Thyroid gland (tissue), 4 donors: ENCODE measurements around the gene SYNGR3. TPM values are rescaled to one million over a fixed set of nuclear protein-coding genes. Genes with fewer than 3 reads are reported as not detected.

Experiments
- DNase-seq, 2 donors: peaks; one replicate each; pipeline ENCODE4 v3.0.0-alpha.2; 2019
- H3K27ac ChIP-seq, 3 donors: fragments of 200-600 bp; sonication (generic); 1 replicate in 2 of 3; 2 replicates in 1 of 3; pipeline ENCODE4 v1.5.1; 2016 to 2019; ENCODE audit warnings: mild to moderate bottlenecking in 1 of 3, moderate library complexity in 1 of 3
- H3K27me3 ChIP-seq: fragments of 200-600 bp; sonication (generic); one replicate; pipeline ENCODE4 v1.5.1; 2019
- H3K36me3 ChIP-seq, 2 donors: fragments of 200-600 bp; sonication (generic); one replicate each; pipeline ENCODE4 v1.5.1; 2016 to 2019
- H3K4me1 ChIP-seq, 2 donors: fragments of 200-600 bp; sonication (generic); one replicate each; pipeline ENCODE4 v1.5.1; 2017 to 2019
- H3K4me3 ChIP-seq, 3 donors: fragments of 200-600 bp; sonication (generic); replicated peaks in 1 of 3; 1 replicate in 2 of 3; 2 replicates in 1 of 3; pipeline ENCODE4 v1.5.1; 2016; ENCODE audit warnings: mild to moderate bottlenecking in 1 of 3
- H3K9me3 ChIP-seq: fragments of 200-600 bp; sonication (generic); one replicate; pipeline ENCODE4 v1.5.1; 2017
- CTCF ChIP-seq, 6 experiments: fragments of 200-600 bp in 3 of 6; fragments of 450-650 bp in 3 of 6; sonication (generic) in 3 of 6; IDR thresholded peaks; one replicate each; pipeline ENCODE4 v1.5.1; 2016 to 2019; ENCODE audit warnings: antibody characterized with exemption in 6 of 6, mild to moderate bottlenecking in 2 of 6, inconsistent platforms in 1 of 6, moderate library complexity in 1 of 6
- POLR2A ChIP-seq, 2 donors: fragments of 450-650 bp; IDR thresholded peaks; one replicate each; pipeline ENCODE4 v1.6.1; 2017; ENCODE audit warnings: antibody characterized with exemption in 2 of 2, mild to moderate bottlenecking in 2 of 2, moderate library complexity in 1 of 2
- WGBS, 2 donors: methylation state at CpG; one replicate each; pipeline ENCODE4 v1.1.5; 2017; 5-methylcytosine and 5-hydroxymethylcytosine counted together
- intact Hi-C: fragments of 100-400 bp; cut with DNase I; formaldehyde crosslinking; loops from one replicate; pipeline ENCODE4 v1.15.1; 2023
- total RNA-seq, 4 donors: library from RNA; depleted of rRNA; stranded (reverse); fragments of >200 nt; gene quantifications; one replicate each; pipeline ENCODE4 v1.2.3, GENCODE V29; 2016

The SYNGR3 gene
- total RNA-seq, 4 donors from 2014 or later: not detected

GRCh38 chr16:1980770-1981087 is 9.0 kb upstream of the SYNGR3 start:
- WGBS, 2 donors: 19% methylated on average over 13 of the region's 16 CpGs; no CpG with 5 or more reads in 1 of the 2 donors
- Histone ChIP-seq H3K4me3 (no peak overlapping the region), H3K4me1 (peaks cover 5 to 24% of the 10 kb centered on the region in 2 donors), H3K27me3 (peaks cover 13% of the 10 kb centered on the region), H3K36me3 (peaks cover 32 to 35% of the 10 kb centered on the region in 2 donors), H3K27ac (no peak overlapping the region), H3K9me3 (no peaks in the 10 kb centered on the region)
- DNase-seq: no peak
- intact Hi-C loops: no loop called here
- TF ChIP-seq POLR2A (IDR thresholded peaks at IDR 0.05): no peak
- TF ChIP-seq CTCF (IDR thresholded peaks at IDR 0.05): no peak

- H3K4me3 ChIP-seq: no peak within 1 kb of the TSS
- peaks cover 32 to 35% of the 10 kb centered on the region in 2 donors for H3K36me3 ChIP-seq
- H3K4me1 ChIP-seq: peaks cover 5 to 24% of the 10 kb centered on the region in 2 donors
Measured at GRCh38 chr16:1981398-1981836, 8.4 kb upstream of the SYNGR3 start, which contains the start of gene NOXO1. TSS of gene NOXO1 (minus strand) at chr16:1981469. CDS start at chr16:1981179, 290 bp downstream.

GRCh38 chr16:1982013-1982433 is 7.7 kb upstream of the SYNGR3 start:
- no peak for DNase-seq
- Histone ChIP-seq H3K4me1 (peaks cover 5 to 24% of the 10 kb centered on the region in 2 donors), H3K9me3 (no peaks in the 10 kb centered on the region), H3K36me3 (peaks cover 29% of the 10 kb centered on the region in 2 donors), H3K4me3 (no peak overlapping the region), H3K27ac (no peak overlapping the region), H3K27me3 (peaks cover 13% of the 10 kb centered on the region)
- TF ChIP-seq POLR2A (IDR thresholded peaks at IDR 0.05) (no peak), CTCF (IDR thresholded peaks at IDR 0.05) (no peak)
- WGBS, 2 donors: 60 to 77% methylated on average over 4 to 5 of the region's 5 CpGs
- intact Hi-C loops: no loop called here

More at GRCh38 chr16:1981398-1981836, 8.4 kb upstream of the SYNGR3 start, which contains the start of gene NOXO1:
- WGBS, 2 donors: 22 to 24% methylated on average over 5 to 6 of the region's 6 CpGs
- no peak within 1 kb of the TSS for H3K27ac ChIP-seq
- H3K9me3 ChIP-seq: no peaks in the 10 kb centered on the region
- H3K27me3 ChIP-seq: peaks cover 13% of the 10 kb centered on the region
- intact Hi-C loops: no loop called here
- TF ChIP-seq CTCF (IDR thresholded peaks at IDR 0.05): no peak
- TF ChIP-seq POLR2A (IDR thresholded peaks at IDR 0.05): no peak
- no peak for DNase-seq

- DNase-seq: no peak
- TF ChIP-seq POLR2A (IDR thresholded peaks at IDR 0.05): no peak
- no peak for TF ChIP-seq CTCF (IDR thresholded peaks at IDR 0.05)
- intact Hi-C loops: no loop called here
- Histone ChIP-seq H3K9me3 (no peaks in the 10 kb centered on the region), H3K27ac (peak overlapping the region in 1 of 3 donors; percentile 49), H3K27me3 (peaks cover 13% of the 10 kb centered on the region), H3K4me1 (peaks cover 5 to 24% of the 10 kb centered on the region in 2 donors), H3K36me3 (peaks cover 19% of the 10 kb centered on the region in 2 donors), H3K4me3 (peak overlapping the region in 1 of 3 donors; percentile 85)
- 27 to 29% methylated on average over 17 of the region's 19 CpGs for WGBS, 2 donors
Measured at GRCh38 chr16:1982991-1983543, 6.7 kb upstream of the SYNGR3 start.

- Histone ChIP-seq H3K9me3 (no peaks in the 10 kb centered on the region), H3K4me1 (peaks cover 5 to 24% of the 10 kb centered on the region in 2 donors), H3K27me3 (peaks cover 7% of the 10 kb centered on the region), H3K36me3 (peaks cover 12 to 13% of the 10 kb centered on the region in 2 donors), H3K4me3 (peak within 1 kb of the TSS; percentile 46 to 85 (median 51)), H3K27ac (peak within 1 kb of the TSS in 2 of 3 donors; percentile 57 to 62)
- TF ChIP-seq CTCF (IDR thresholded peaks at IDR 0.05): peak in 3 of 6 experiments; percentile 17 to 42 (median 32)
- TF ChIP-seq POLR2A (IDR thresholded peaks at IDR 0.05): peak in 1 of 2 donors; percentile 54
- DNase-seq: peak; percentile 86 to 87
- no CpG with 5 or more reads among the region's 109 CpGs for WGBS, 2 donors
- intact Hi-C loops: no loop called here
Measured at GRCh38 chr16:1983544-1984346, 6.0 kb upstream of the SYNGR3 start, which contains the start of gene GFER. TSS of gene GFER (plus strand) at chr16:1984193. CDS start at chr16:1984219, 26 bp downstream.
